H1 (cell line): ENCODE results near the gene RNASE1.

Experiments
- ATF3 ChIP-seq: IDR thresholded peaks from 2 replicates; pipeline ENCODE4 v1.6.1; 2011; ENCODE audit warnings: low read depth, mild to moderate bottlenecking, low read length; ENCODE audit not compliant: insufficient read depth
- CTCF ChIP-seq, 3 experiments: IDR thresholded peaks; 1 replicate in 2 of 3; 2 replicates in 1 of 3; pipeline versions ENCODE4 v1.5.1 to v1.6.1; 2011; ENCODE audit warnings: low read length in 3 of 3, mild to moderate bottlenecking in 3 of 3, inconsistent platforms in 2 of 3, low read depth in 1 of 3, moderate library complexity in 1 of 3; ENCODE audit not compliant: insufficient read depth in 1 of 3; ENCODE audit errors: control extremely low read depth in 1 of 3
- MAFK ChIP-seq: IDR thresholded peaks from 2 replicates; pipeline ENCODE4 v1.6.1; 2012; ENCODE audit warnings: low read depth, mild to moderate bottlenecking, improper control_type of control experiment, low read length
- POLR2A ChIP-seq, 2 experiments: IDR thresholded peaks; 1 replicate in 1 of 2; 2 replicates in 1 of 2; pipeline ENCODE4 v1.6.1; 2011; ENCODE audit warnings: low read depth in 2 of 2, low read length in 2 of 2, mild to moderate bottlenecking in 2 of 2; ENCODE audit errors: control extremely low read depth in 1 of 2
- RFX5 ChIP-seq: IDR thresholded peaks from 2 replicates; pipeline ENCODE4 v1.6.1; 2011; ENCODE audit warnings: low read depth, low read length, improper control_type of control experiment, borderline replicate concordance
- SUZ12 ChIP-seq: fragments of 200-600 bp; sonication (generic); IDR thresholded peaks from 2 replicates; pipeline ENCODE4 v1.6.1; 2012; ENCODE audit warnings: mild to moderate bottlenecking, inconsistent platforms, low read length, moderate library complexity, mixed read lengths

GRCh38 chr14:20848316-20848954 lies 45.8 kb upstream of the RNASE1 start:
- no peak for TF ChIP-seq MAFK
- TF ChIP-seq POLR2A (IDR thresholded peaks at IDR 0.05; ENCODE audit: control extremely low read depth in 1 of 2, low read depth in 2 of 2, low read length in 2 of 2): no peak
- TF ChIP-seq SUZ12: no peak
- no peak for TF ChIP-seq ATF3
- TF ChIP-seq CTCF (IDR thresholded peaks at IDR 0.05; ENCODE audit: control extremely low read depth in 1 of 3, insufficient read depth in 1 of 3, low read depth in 1 of 3, low read length in 3 of 3): no peak
- TF ChIP-seq RFX5: no peak
